Endodermal cell (in vitro differentiated cells): Measurements from ENCODE around the gene LAMA2. TPM values are rescaled to one million over a fixed set of nuclear protein-coding genes. Genes with fewer than 3 reads are reported as not detected.

ENCODE experiments used
- DNase-seq: peaks from one replicate; pipeline ENCODE4 v3.0.0-alpha.2; 2017
- H3K27ac ChIP-seq: 2 replicates; pipeline ENCODE4 v1.5.1; 2013; ENCODE audit warnings: mild to moderate bottlenecking, low read depth, low read length, moderate library complexity
- H3K27me3 ChIP-seq: 2 replicates; pipeline ENCODE4 v1.6.1; 2013; ENCODE audit warnings: mild to moderate bottlenecking, low read length, moderate library complexity; ENCODE audit not compliant: insufficient read depth, control insufficient read depth, poor library complexity, severe bottlenecking
- H3K36me3 ChIP-seq: 2 replicates; pipeline ENCODE4 v1.7.0; 2013; ENCODE audit warnings: mild to moderate bottlenecking, low read length, moderate library complexity; ENCODE audit not compliant: control insufficient read depth, insufficient read depth
- H3K4me1 ChIP-seq: one replicate; pipeline ENCODE4 v1.7.0; 2013; ENCODE audit warnings: low read length; ENCODE audit not compliant: control insufficient read depth, insufficient read depth
- H3K4me3 ChIP-seq: 2 replicates; pipeline ENCODE4 v1.5.1; 2013; ENCODE audit warnings: mild to moderate bottlenecking, low read length, moderate library complexity
- H3K9ac ChIP-seq: 2 replicates; pipeline ENCODE4 v1.6.1; 2013; ENCODE audit warnings: mild to moderate bottlenecking, low read length, moderate library complexity; ENCODE audit not compliant: poor library complexity, severe bottlenecking; ENCODE audit errors: extremely low read depth
- H3K9me3 ChIP-seq: 2 replicates; pipeline ENCODE4 v1.6.1; 2013; ENCODE audit warnings: mild to moderate bottlenecking, low read length, moderate library complexity; ENCODE audit not compliant: control insufficient read depth
- H3K27ac Mint-ChIP-seq: 2 replicates; pipeline ENCODE4 v1.8.0; 2020; ENCODE audit warnings: mixed read lengths
- H3K27me3 Mint-ChIP-seq: 2 replicates; pipeline ENCODE4 v1.8.0; 2021; ENCODE audit warnings: mild to moderate bottlenecking, mixed read lengths; ENCODE audit not compliant: insufficient read depth
- H3K36me3 Mint-ChIP-seq: 2 replicates; pipeline ENCODE4 v1.8.0; 2020; ENCODE audit warnings: low read depth, mixed read lengths
- H3K4me1 Mint-ChIP-seq: 2 replicates; pipeline ENCODE4 v1.8.0; 2020; ENCODE audit warnings: mixed read lengths
- H3K4me3 Mint-ChIP-seq: 2 replicates; pipeline ENCODE4 v1.8.0; 2020; ENCODE audit warnings: mild to moderate bottlenecking, moderate library complexity, mixed read lengths
- H3K9me3 Mint-ChIP-seq: 2 replicates; pipeline ENCODE4 v1.8.0; 2020; ENCODE audit warnings: mild to moderate bottlenecking, mixed read lengths
- CTCF ChIP-seq: fragments of 200-600 bp; sonication (generic); conservative IDR thresholded peaks from 2 replicates; pipeline ENCODE4 v1.5.0; 2021; ENCODE audit warnings: antibody characterized with exemption, mild to moderate bottlenecking
- WGBS, 2 experiments: methylation state at CpG; one replicate each; pipeline versions ENCODE4 v1.1.5 to v1.1.7; 2013; ENCODE audit warnings: missing lambda C conversion rate in 2 of 2, mixed read lengths in 1 of 2; ENCODE audit not compliant: insufficient coverage in 1 of 2, insufficient read length in 1 of 2; 5-methylcytosine and 5-hydroxymethylcytosine counted together
- total RNA-seq, 2 donors: library from RNA; stranded (reverse); fragmentation: NEBNext Ultra II Directional in 1 of 2; extraction: Animal tissue kit (Norgen Biotek cat#: 25700) in 1 of 2; gene quantifications; 2 replicates in 1 of 2; 3 replicates in 1 of 2; pipeline ENCODE4 v1.2.1, GENCODE V29; 2021

The LAMA2 gene
- total RNA-seq, 2 donors from 2014 or later: 2.3 to 4.1 TPM

- Histone ChIP-seq H3K27me3 (no peaks in the 10 kb centered on the region), H3K27ac (no peak overlapping the region), H3K9ac (no peak overlapping the region), H3K36me3 (no peaks in the 10 kb centered on the region), H3K4me1 (no peaks in the 10 kb centered on the region), H3K9me3 (no peaks in the 10 kb centered on the region), H3K4me3 (no peak overlapping the region)
- WGBS, 2 experiments: 64 to 70% methylated on average over 4 to 6 of the region's 6 CpGs
- Mint-ChIP-seq H3K4me3 (no peak overlapping the region), H3K9me3 (no peaks in the 10 kb centered on the region), H3K4me1 (peaks cover 13% of the 10 kb centered on the region), H3K27me3 (no peaks in the 10 kb centered on the region), H3K27ac (no peak overlapping the region), H3K36me3 (no peaks in the 10 kb centered on the region)
- no peak for TF ChIP-seq CTCF
- DNase-seq: no peak
Observed at GRCh38 chr6:129252377-129253071, 369.6 kb downstream of the LAMA2 start.

GRCh38 chr6:129253242-129253641 lies 370.3 kb downstream of the LAMA2 start:
- Mint-ChIP-seq H3K27me3 (no peaks in the 10 kb centered on the region), H3K27ac (no peak overlapping the region), H3K4me3 (no peak overlapping the region), H3K9me3 (no peaks in the 10 kb centered on the region), H3K36me3 (no peaks in the 10 kb centered on the region), H3K4me1 (peaks cover 13% of the 10 kb centered on the region)
- WGBS, 2 experiments: 88 to 100% methylated on average over 1 of the region's 1 CpG
- Histone ChIP-seq H3K4me1 (no peaks in the 10 kb centered on the region), H3K27me3 (no peaks in the 10 kb centered on the region), H3K9ac (no peak overlapping the region), H3K27ac (no peak overlapping the region), H3K9me3 (no peaks in the 10 kb centered on the region), H3K4me3 (no peak overlapping the region), H3K36me3 (no peaks in the 10 kb centered on the region)
- DNase-seq: no peak
- no peak for TF ChIP-seq CTCF

- H3K9ac ChIP-seq: no peak overlapping the region
- WGBS, 2 experiments: 94 to 96% methylated on average over 4 to 6 of the region's 6 CpGs
- H3K9me3 ChIP-seq: no peaks in the 10 kb centered on the region
- no peaks in the 10 kb centered on the region for H3K27me3 ChIP-seq
- no peaks in the 10 kb centered on the region for H3K36me3 ChIP-seq
- H3K4me3 ChIP-seq: no peak overlapping the region
- H3K36me3 Mint-ChIP-seq: no peaks in the 10 kb centered on the region
- H3K4me1 ChIP-seq: no peaks in the 10 kb centered on the region
- H3K27ac ChIP-seq: no peak overlapping the region
- H3K9me3 Mint-ChIP-seq: no peaks in the 10 kb centered on the region
- H3K27me3 Mint-ChIP-seq: no peaks in the 10 kb centered on the region
- no peak for DNase-seq
- no peak overlapping the region for H3K27ac Mint-ChIP-seq
- peaks cover 13% of the 10 kb centered on the region for H3K4me1 Mint-ChIP-seq
- no peak for TF ChIP-seq CTCF
- no peak overlapping the region for H3K4me3 Mint-ChIP-seq
Observed at GRCh38 chr6:129253727-129254126, 370.8 kb downstream of the LAMA2 start.
